HG02973 (cell line): Measurements from ENCODE around the gene MAFG.

Source experiments
- ATAC-seq: cut with Tn5 transposase; IDR thresholded peaks from one replicate; pipeline ENCODE4 v1.9.1; 2021; ENCODE audit warnings: moderate library complexity; ENCODE audit not compliant: unreplicated experiment

The MAFG gene

GRCh38 chr17:81924557-81925532 lies 2.7 kb downstream of the MAFG start:
- no peak for ATAC-seq

GRCh38 chr17:81923302-81924260 lies 4.0 kb downstream of the MAFG start:
- no peak for ATAC-seq

DNA sequence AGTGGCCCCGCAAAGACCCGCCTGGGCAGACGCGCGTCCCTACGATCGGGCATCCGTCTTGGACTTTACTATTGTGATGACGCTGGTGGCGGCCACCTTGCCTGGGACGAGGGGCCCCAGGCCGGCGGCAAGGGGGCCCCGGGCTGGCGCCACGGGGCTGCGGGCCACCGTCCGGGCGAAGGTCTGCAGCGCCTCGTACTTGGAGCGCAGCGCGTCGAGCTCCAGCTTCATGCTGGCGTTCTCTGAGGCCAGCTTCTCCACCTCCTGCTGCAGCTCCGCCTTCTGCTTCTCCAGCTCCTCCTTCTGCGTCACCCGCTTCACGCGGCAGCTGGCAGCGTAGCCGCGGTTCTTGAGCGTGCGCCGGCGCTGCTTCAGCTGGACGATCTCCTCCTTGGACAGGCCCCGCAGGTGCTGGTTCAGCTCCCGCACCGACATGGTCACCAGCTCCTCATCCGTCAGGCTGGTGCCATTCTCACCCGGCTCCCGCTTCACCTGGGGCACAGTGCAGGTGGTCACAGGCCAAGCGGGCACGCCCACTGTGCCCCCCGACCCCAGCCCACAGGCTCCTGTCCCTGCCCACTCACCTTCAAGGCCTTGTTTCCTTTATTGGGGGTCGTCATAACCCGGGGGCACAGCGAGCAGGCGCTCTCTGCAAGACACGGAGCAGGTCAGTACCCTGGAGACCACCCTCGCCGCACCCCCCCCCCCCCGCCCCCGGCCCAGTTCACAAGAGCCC lies 4.8 kb downstream of the MAFG start:
- ATAC-seq = no peak

DNA sequence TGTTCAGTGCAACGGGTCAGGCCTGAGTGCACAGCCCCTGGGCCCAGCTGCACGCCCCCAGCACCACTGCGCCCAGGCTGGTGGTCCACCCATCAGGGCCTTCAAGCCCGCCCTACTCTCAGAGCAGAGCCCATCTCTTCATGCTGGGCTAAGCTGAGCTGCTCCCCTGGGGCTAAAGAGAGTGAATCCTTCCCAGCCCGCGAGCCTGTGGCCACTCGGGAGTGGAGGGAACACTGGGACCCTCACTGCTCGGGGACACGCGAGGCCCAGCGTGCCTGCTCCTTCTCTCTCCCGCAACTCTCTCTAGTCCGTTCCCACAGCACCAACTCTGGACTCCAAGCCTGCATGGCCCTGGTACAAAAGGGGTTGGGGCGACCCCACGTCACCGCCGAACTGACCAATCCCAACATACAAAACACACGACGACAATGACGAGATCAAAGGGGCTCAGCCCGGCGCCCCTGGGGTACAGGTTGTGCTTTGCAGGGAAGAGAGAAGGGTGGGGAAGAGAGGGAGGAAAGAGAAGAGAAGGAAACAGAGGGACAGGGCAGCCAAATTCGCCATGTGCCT lies 5.5 kb downstream of the MAFG start:
- no peak for ATAC-seq

- ATAC-seq = no peak
Measured at GRCh38 chr17:81921537-81921862, 6.0 kb downstream of the MAFG start.

GRCh38 chr17:81920612-81921536 lies 6.7 kb downstream of the MAFG start:
- ATAC-seq = no peak

- no peak for ATAC-seq
Measured at GRCh38 chr17:81918832-81919545, 8.5 kb downstream of the MAFG start.

DNA sequence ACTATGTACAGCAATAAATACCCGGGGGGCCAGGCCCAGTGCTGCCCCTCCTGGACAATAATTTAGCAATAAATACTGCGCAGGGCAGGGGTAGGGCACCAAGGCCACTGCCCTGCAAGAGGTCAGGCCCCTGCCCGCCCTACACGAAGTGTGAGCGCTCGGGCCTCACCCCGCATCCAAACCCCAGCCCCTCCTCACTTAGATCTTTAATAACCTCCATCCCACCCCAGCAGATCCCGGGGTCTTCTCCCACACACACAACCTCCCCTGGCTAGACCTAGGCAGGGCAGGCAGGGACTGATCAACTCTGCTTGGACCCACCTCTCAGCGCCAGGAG lies 9.2 kb downstream of the MAFG start:
- ATAC-seq = peak; percentile 2

- peak; percentile 47 for ATAC-seq
Measured at GRCh38 chr17:81917565-81918332, 9.8 kb downstream of the MAFG start, which contains the start of gene SIRT7. SIRT7 (minus strand) TSS chr17:81918176; CDS start chr17:81918131, 45 bp downstream.

DNA sequence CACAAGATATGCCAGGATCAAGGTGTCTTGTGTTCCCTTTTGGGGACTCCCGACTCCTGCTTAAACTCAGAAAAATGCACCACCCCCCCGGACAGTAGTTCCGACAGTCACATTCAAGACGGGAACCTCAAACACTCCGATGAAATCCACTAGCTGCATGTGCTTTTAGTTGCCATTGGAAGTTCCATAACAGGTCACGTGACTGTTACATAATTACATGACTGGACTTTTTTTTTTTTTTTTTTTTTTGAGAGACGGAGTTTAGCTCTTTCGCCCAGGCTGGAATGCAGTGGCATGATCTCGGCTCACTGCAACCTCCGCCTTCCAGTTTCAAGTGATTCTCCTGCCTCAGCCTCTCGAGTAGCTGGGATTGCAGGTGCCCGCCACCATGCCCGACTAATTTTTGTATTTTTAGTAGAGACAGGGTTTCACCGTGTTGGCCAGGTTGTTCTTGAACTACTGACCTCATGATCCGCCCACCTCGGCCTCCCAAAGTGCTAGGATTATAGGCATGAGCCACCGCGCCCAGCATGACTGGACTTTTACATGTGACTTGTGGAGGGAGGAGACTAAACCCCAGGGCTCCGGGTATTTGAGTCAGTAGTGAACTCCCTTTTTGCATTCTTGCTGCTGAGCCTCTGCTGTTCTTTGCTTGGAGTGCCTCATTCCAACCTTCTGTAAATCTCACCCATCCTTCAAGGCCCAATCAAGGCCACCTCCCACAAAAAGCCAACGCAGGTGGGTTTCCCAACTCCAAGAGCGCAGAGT lies 11.1 kb downstream of the MAFG start:
- no peak for ATAC-seq

DNA sequence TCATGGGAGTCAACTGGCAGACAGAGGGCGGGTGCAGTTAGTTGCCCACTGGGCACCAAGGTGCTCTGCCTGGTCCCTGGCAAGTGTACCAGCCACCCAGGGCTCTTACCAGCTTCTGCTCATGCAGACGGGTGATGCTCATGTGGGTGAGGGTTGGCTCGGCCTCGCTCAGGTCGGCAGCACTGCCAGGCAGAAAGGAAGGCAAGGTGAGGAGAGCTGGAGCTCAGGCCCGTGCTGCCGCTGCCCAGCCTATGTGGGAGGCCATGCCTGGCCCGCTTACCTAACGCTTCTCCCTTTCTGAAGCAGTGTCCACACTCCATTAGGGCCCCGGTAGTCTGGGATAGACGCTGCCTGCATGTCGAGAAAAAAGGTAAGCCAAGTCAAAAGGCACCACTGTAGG lies 12.2 kb downstream of the MAFG start:
- no peak for ATAC-seq

DNA sequence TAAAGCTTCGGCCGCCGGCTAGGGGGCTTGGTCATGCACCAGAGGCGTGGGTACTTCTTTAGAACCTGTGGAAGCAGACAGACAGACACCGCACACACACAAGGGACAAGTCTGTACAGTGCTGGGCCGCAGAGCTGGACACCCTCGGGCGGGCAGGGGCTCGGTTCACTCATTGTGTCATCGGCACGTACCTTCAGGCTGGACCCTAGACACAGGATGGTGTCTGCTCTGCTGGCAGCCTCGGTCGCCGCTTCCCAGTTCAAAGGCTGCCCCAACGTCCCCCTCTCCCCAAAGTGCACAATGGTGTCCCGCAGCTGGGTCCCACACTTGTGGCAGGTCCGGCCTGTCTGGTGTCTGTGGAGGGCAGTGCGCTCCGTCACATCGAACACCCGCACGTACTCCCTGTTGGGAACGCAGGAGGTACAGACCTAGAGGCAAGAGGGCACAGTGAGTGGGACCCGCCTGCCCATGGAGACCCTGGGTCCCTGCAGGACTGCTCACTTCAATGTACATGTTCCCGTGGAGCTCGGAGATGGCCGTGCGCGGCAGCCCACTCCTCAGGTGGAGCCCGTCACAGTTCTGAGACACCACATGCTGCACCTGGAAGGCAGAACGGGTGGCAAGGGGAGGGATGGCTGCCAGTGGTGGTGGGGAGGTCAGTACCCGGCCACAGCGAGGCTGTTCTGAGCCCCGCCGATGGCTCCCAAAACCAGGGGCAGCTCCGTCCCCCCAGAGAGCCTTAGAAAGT lies 13.3 kb downstream of the MAFG start:
- no peak for ATAC-seq

- no peak for ATAC-seq
Measured at GRCh38 chr17:81913394-81914102, 14.0 kb downstream of the MAFG start.

DNA sequence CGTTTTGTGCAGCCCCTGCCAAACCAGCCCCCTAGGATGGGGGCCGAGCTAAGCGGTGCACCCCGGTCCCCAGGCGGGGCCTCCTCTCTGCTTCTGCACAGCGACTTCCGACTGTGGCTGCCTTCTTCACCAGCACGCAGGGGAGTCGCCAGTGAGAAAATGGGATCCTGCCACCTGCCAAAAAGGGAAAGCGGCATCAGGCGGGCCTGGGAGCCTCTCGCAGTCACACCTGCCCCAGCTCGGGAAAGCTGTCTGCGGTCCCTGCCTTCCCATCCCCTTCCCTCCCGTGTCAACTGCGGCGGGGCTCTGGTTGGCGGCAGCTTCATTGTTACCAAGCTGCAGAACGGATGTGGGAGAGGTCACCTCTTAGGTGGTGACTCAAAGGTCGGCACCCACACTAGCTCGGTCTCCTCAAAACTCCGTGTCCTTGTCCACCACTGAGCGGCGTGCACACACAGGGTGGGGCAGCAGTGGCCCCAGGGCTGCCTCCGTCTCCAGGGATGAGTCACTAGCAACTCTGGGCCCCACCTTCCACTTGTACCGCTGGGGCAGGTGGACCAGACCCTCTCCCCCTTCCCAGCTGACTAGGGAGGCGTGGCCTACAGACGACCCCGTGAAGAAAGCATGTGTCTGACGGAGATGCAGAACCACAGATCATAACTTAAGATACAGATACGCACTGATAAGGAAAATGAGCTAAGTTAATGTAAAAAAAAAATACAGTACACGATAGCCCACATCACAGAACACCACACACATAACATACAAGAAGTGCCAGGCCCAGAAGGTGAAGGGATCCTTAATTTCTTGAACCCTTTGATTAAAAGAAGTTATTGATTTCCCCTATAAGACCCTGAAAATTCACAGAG lies 14.9 kb downstream of the MAFG start:
- no peak for ATAC-seq

DNA sequence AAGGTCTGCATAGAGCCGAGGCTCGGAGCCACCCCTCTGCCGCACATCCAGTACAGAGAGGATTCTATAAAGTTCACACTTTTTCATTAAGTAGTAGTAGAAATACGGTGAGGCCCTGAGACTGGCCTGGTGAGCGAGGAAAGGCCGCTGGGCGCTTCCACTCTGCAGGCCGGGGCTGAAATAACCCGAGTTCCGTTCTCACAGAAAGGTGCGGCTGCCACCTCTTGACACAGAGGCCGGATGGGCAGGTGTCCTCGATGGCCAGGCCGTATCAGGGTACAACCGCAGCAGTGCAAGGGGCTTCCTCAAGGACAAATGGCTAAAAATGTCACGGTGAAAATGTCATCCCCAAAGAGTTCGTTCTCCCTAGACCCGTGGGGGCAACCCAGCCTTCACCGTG lies 15.6 kb downstream of the MAFG start:
- ATAC-seq = no peak
